Activated CD4-positive, alpha-beta T cell treated with anti-CD3 and anti-CD28 coated beads for 48 hours (primary cell): Measurements from ENCODE around the gene SP6.

Experiments used
- DNase-seq: peaks from one replicate; pipeline ENCODE4 v3.0.0-alpha.2; 2020

SP6 gene

GRCh38 chr17:47850692-47851573 is at the start of gene SP6:
SP6 (minus strand) TSS chr17:47851163; CDS start chr17:47848429, 2,734 bp downstream.
- peak; percentile 74 for DNase-seq

- DNase-seq: no peak
Observed at GRCh38 chr17:47899643-47900042, 48.7 kb upstream of the SP6 start.

- DNase-seq: no peak
Observed at GRCh38 chr17:47898241-47898640, 47.3 kb upstream of the SP6 start.

- no peak for DNase-seq
Observed at GRCh38 chr17:47897561-47897960, 46.6 kb upstream of the SP6 start.

- DNase-seq: no peak
Observed at GRCh38 chr17:47896672-47897490, 45.9 kb upstream of the SP6 start.

GRCh38 chr17:47895856-47896671 is 45.1 kb upstream of the SP6 start, which contains the start of gene SP2:
SP2 (plus strand) TSS chr17:47896236; CDS start chr17:47896287, 51 bp downstream.
- peak; percentile 99 for DNase-seq

- DNase-seq: peak; percentile 53
Observed at GRCh38 chr17:47895347-47895855, 44.4 kb upstream of the SP6 start.

- no peak for DNase-seq
Observed at GRCh38 chr17:47894498-47895346, 43.8 kb upstream of the SP6 start.

GRCh38 chr17:47891545-47892088 is 40.7 kb upstream of the SP6 start:
- no peak for DNase-seq

- DNase-seq: peak; percentile 95
Observed at GRCh38 chr17:47889734-47890529, 39.0 kb upstream of the SP6 start.

GRCh38 chr17:47888293-47888692 is 37.3 kb upstream of the SP6 start:
- DNase-seq: no peak

GRCh38 chr17:47884905-47885730 is 34.2 kb upstream of the SP6 start:
- DNase-seq: no peak

GRCh38 chr17:47884427-47884740 is 33.4 kb upstream of the SP6 start:
- no peak for DNase-seq

GRCh38 chr17:47883589-47884426 is 32.8 kb upstream of the SP6 start:
- no peak for DNase-seq

GRCh38 chr17:47882695-47883588 is 32.0 kb upstream of the SP6 start:
- no peak for DNase-seq

GRCh38 chr17:47882247-47882646 is 31.3 kb upstream of the SP6 start:
- no peak for DNase-seq

- DNase-seq: no peak
Observed at GRCh38 chr17:47879776-47880454, 29.0 kb upstream of the SP6 start.
